Fibroblast of lung (primary cell): ENCODE measurements around the gene MICAL1. TPM values are rescaled to one million over a fixed set of nuclear protein-coding genes. Genes with fewer than 3 reads are reported as not detected.
"Not testable (repeated sequence)": the region's sequence is repeated elsewhere in the genome, so short reads cannot be mapped to it uniquely, and the experiment has no call there.

Experiments
- DNase-seq, 2 donors: peaks; one replicate each; pipeline versions ENCODE4 v3.0.0 to v3.0.0-alpha.2; 2010; ENCODE audit warnings: low read depth in 2 of 2
- H2AFZ ChIP-seq: 2 replicates; pipeline ENCODE4 v1.5.1; 2012; ENCODE audit warnings: low read length, control low read depth, inconsistent platforms
- H3K27ac ChIP-seq: 2 replicates; pipeline ENCODE4 v1.5.1; 2011; ENCODE audit warnings: low read length, control low read depth; ENCODE audit not compliant: insufficient read depth
- H3K27me3 ChIP-seq: 2 replicates; pipeline ENCODE4 v1.5.1; 2011; ENCODE audit warnings: mild to moderate bottlenecking, low read length; ENCODE audit not compliant: control insufficient read depth, insufficient read depth
- H3K36me3 ChIP-seq: 2 replicates; pipeline ENCODE4 v1.5.1; 2011; ENCODE audit warnings: low read length; ENCODE audit not compliant: control insufficient read depth, insufficient read depth
- H3K4me1 ChIP-seq: 2 replicates; pipeline ENCODE4 v1.5.1; 2011; ENCODE audit warnings: low read length; ENCODE audit not compliant: control insufficient read depth, insufficient read depth; ENCODE audit errors: extremely low read depth
- H3K4me2 ChIP-seq: 2 replicates; pipeline ENCODE4 v1.5.1; 2011; ENCODE audit warnings: low read length, control low read depth; ENCODE audit not compliant: insufficient read depth; ENCODE audit errors: extremely low read depth
- H3K4me3 ChIP-seq, 4 experiments: fragments of 200-600 bp in 1 of 4; sonication (generic) in 1 of 4; replicated peaks in 1 of 4; 2 replicates each; pipeline ENCODE4 v1.5.1; 2011 to 2016; ENCODE audit warnings: low read length in 4 of 4, low read depth in 3 of 4, mild to moderate bottlenecking in 3 of 4, control low read depth in 2 of 4, inconsistent platforms in 1 of 4, mixed read lengths in 1 of 4; ENCODE audit not compliant: insufficient read depth in 1 of 4; ENCODE audit errors: control extremely low read depth in 1 of 4
- H3K79me2 ChIP-seq: 2 replicates; pipeline ENCODE4 v1.5.1; 2012; ENCODE audit warnings: mild to moderate bottlenecking, low read length, inconsistent platforms; ENCODE audit not compliant: control insufficient read depth, insufficient read depth
- H3K9ac ChIP-seq: 2 replicates; pipeline ENCODE4 v1.5.1; 2011; ENCODE audit warnings: mild to moderate bottlenecking, low read length, control low read depth; ENCODE audit not compliant: insufficient read depth
- H3K9me3 ChIP-seq: 2 replicates; pipeline ENCODE4 v1.5.1; 2012; ENCODE audit warnings: low read depth, low read length; ENCODE audit not compliant: control insufficient read depth, insufficient read depth
- H4K20me1 ChIP-seq: 2 replicates; pipeline ENCODE4 v1.5.1; 2011; ENCODE audit warnings: low read length; ENCODE audit not compliant: control insufficient read depth, insufficient read depth; ENCODE audit errors: extremely low read depth
- EZH2 ChIP-seq: IDR thresholded peaks from 2 replicates; pipeline ENCODE4 v1.5.1; 2012; ENCODE audit warnings: low read length, control low read depth, mild to moderate bottlenecking; ENCODE audit errors: missing control alignments
- polyA plus RNA-seq, 2 donors: library from polyadenylated mRNA; depleted of rRNA in 1 of 2; stranded (reverse) in 1 of 2; unstranded in 1 of 2; fragments of >200 nt; gene quantifications; 2 replicates each; pipeline ENCODE4 v1.2.1, GENCODE V29; 2011 to 2012; ENCODE audit warnings: missing spikeins in 1 of 2
- total RNA-seq: library from RNA; depleted of rRNA; stranded (reverse); fragments of >200 nt; gene quantifications from 2 replicates; pipeline ENCODE4 v1.2.1, GENCODE V29; 2014
- TF ChIP-seq, protein P1 (sequence below), 2 donors: IDR thresholded peaks in 1 of 2; conservative IDR thresholded peaks in 1 of 2; 1 replicate in 1 of 2; 2 replicates in 1 of 2; pipeline ENCODE4 v1.5.1; 2011 to 2012; ENCODE audit warnings: low read length in 2 of 2, control low read depth in 1 of 2, inconsistent platforms in 1 of 2, low read depth in 1 of 2, mild to moderate bottlenecking in 1 of 2

MICAL1 gene
- total and polyA plus RNA-seq, 2 donors (not counting 1 experiment from before 2014, with no cell fraction given): 37.5 to 53.5 TPM

DNA sequence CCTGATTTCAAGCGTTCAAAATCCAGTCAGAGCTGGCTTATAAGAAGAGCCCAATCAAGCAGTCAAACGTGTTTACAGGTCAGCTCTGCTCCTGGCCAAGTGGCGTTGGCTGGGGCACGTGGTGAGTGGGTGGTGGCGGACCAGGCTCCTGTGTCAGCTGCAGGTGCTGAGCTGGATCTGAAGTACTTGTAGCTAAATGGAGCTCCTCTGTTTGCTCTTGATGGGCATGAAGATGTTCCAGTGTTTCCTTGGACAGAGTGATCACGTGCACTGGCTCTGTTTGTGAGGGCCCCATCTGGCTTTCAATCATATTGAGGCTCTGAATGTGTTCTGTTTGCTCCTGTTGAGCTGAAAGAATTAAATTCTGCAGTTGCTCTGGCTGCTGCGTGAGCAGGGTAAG lies 10.2 kb upstream of the MICAL1 start:
- Histone ChIP-seq H2AFZ (no peak overlapping the region), H3K4me3 (no peak overlapping the region), H3K9ac (no peak overlapping the region), H3K4me1 (no peaks in the 10 kb centered on the region), H3K36me3 (peaks cover 12% of the 10 kb centered on the region), H3K27ac (no peak overlapping the region), H3K4me2 (no peak overlapping the region), H3K79me2 (no peaks in the 10 kb centered on the region), H3K27me3 (no peaks in the 10 kb centered on the region), H4K20me1 (no peaks in the 10 kb centered on the region), H3K9me3 (no peaks in the 10 kb centered on the region)
- no peak for DNase-seq
- no peak for TF ChIP-seq EZH2
- TF ChIP-seq, protein P1, sequence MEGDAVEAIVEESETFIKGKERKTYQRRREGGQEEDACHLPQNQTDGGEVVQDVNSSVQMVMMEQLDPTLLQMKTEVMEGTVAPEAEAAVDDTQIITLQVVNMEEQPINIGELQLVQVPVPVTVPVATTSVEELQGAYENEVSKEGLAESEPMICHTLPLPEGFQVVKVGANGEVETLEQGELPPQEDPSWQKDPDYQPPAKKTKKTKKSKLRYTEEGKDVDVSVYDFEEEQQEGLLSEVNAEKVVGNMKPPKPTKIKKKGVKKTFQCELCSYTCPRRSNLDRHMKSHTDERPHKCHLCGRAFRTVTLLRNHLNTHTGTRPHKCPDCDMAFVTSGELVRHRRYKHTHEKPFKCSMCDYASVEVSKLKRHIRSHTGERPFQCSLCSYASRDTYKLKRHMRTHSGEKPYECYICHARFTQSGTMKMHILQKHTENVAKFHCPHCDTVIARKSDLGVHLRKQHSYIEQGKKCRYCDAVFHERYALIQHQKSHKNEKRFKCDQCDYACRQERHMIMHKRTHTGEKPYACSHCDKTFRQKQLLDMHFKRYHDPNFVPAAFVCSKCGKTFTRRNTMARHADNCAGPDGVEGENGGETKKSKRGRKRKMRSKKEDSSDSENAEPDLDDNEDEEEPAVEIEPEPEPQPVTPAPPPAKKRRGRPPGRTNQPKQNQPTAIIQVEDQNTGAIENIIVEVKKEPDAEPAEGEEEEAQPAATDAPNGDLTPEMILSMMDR (conservative IDR thresholded peaks at IDR 0.05 in 1 of 2, IDR thresholded peaks at IDR 0.05 in 1 of 2; ENCODE audit: low read depth in 1 of 2, low read length in 2 of 2): no peak

DNA sequence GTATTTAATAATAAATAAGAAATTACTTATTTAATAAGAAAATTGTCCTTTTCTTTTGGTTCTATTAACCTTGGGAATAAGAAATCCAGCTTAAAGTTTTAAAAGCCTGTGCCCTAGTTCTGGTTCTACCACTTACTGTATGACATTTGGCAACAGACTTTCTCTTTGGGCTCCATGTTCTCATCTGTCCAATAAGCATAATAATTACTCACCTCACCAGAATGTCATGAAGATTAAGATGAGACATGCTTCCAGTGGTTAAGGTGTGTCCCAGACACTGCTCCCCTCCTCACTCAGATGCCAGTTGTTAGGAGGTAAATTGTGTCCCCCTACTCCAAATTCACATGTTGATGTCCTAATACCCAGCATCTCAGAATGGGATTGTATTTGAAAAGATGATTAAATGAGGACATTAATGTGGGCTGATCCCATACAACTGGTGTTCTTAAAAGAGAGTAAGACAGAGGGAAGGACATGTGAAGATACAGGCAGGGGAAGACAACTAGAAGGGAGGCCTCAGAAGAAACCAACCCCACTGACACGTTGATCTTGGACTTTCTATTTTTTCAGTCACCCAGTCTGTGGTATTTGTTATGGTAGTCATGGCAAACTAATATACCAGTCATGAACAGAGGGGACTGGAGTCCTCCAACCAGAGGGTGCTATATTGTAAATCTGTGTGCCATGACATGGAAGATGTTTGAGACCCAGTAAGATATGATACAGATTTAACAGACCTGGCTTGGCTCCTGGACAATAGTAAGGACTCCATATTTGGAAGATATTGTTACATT lies 6.4 kb upstream of the MICAL1 start:
- Histone ChIP-seq H2AFZ (no peak overlapping the region), H4K20me1 (no peaks in the 10 kb centered on the region), H3K4me2 (no peak overlapping the region), H3K27me3 (no peaks in the 10 kb centered on the region), H3K79me2 (no peaks in the 10 kb centered on the region), H3K27ac (no peak overlapping the region), H3K4me1 (no peaks in the 10 kb centered on the region), H3K36me3 (peaks cover 6% of the 10 kb centered on the region), H3K9me3 (no peaks in the 10 kb centered on the region), H3K4me3 (no peak overlapping the region), H3K9ac (no peak overlapping the region)
- no peak for DNase-seq
- TF ChIP-seq, protein P1 (conservative IDR thresholded peaks at IDR 0.05 in 1 of 2, IDR thresholded peaks at IDR 0.05 in 1 of 2; ENCODE audit: low read depth in 1 of 2, low read length in 2 of 2): no peak
- TF ChIP-seq EZH2: no peak

DNA sequence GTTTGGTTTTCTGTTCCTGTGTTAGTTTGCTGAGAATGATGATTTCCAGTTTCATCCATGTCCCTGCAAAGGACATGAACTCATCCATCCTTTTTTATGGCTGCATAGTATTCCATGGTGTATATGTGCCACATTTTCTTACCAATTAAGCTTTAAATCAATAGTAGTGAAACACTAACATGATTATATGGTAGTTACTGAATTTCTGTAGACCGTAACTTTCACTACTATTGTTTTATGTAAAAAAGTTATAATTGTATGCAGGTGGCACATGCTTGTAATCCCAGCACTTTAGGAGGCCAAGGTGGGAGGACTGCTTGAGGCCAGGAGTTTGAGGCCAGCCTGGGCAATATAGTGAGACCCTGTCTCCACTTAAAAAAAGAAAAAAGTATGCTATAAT lies 5.6 kb upstream of the MICAL1 start:
- not testable (repeated sequence) for H3K36me3 ChIP-seq, H3K27ac ChIP-seq, H2AFZ ChIP-seq, DNase-seq, H3K4me1 ChIP-seq, H3K9me3 ChIP-seq, H3K4me3 ChIP-seq, H3K27me3 ChIP-seq, H3K9ac ChIP-seq, H4K20me1 ChIP-seq, H3K79me2 ChIP-seq, H3K4me2 ChIP-seq
